ENCODE data around the gene SPRYD7.

SPRYD7 gene, protein sequence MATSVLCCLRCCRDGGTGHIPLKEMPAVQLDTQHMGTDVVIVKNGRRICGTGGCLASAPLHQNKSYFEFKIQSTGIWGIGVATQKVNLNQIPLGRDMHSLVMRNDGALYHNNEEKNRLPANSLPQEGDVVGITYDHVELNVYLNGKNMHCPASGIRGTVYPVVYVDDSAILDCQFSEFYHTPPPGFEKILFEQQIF

DNA sequence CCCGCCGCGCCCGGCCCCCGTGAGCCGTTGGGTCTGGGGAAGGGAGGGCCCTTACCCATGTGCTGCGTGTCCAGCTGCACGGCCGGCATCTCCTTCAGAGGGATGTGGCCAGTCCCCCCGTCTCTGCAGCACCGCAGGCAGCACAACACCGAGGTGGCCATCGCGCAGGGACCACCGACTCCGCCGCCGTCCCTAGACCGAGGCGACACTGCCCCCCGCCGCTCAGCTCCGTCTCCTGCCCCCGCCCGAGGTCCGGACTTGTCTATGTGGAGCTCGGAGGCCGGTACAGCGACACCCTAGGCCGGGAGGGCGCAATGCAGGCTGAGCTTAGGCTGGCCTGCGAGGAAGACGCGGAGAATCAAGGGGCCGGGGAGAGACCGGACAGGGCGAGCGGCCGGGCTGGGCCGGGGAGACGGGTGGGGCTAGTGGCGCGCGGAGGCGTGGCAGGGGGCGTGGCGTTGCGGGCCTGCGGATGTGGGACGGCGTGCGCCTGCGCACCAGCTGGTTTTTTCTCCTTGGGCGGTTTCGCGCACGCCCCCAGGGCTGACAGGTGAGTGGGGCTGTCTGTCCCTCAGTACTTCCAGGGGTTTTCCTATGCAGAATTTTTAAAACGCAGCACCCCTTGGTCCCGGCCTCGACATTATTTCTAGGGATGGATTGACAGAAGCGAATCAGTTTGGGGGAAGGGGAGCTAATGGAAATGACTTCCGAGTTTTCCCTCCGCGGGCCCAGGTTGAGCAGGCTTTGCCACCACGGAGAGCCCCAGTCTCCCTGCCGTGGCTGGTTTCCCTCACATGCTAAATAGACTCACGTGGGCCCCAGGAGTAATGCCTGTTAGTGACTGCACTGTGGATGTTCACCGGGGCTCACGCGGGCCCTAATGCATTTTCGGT, at the start of gene SPRYD7:
Gene SPRYD7 (minus strand): TSS at position 266 of the 893 bp plus-strand sequence. CDS start 105 bp downstream, at position 161.
- peak within 1 kb of the TSS; percentile 97 for H3K4me3 ChIP-seq (replicated peaks; ENCODE audit: low read depth, low read length)
- no peaks in the 10 kb centered on the region for H3K27me3 ChIP-seq (replicated peaks; ENCODE audit: control insufficient read depth, insufficient read depth, low read length)
- H3K36me3 ChIP-seq (ENCODE audit: control insufficient read depth, insufficient read depth, low read length), result no peaks in the 10 kb centered on the region
- peak; percentile 97 for DNase-seq (ENCODE audit: extremely low read depth, insufficient read length)
- TF ChIP-seq, protein P1, sequence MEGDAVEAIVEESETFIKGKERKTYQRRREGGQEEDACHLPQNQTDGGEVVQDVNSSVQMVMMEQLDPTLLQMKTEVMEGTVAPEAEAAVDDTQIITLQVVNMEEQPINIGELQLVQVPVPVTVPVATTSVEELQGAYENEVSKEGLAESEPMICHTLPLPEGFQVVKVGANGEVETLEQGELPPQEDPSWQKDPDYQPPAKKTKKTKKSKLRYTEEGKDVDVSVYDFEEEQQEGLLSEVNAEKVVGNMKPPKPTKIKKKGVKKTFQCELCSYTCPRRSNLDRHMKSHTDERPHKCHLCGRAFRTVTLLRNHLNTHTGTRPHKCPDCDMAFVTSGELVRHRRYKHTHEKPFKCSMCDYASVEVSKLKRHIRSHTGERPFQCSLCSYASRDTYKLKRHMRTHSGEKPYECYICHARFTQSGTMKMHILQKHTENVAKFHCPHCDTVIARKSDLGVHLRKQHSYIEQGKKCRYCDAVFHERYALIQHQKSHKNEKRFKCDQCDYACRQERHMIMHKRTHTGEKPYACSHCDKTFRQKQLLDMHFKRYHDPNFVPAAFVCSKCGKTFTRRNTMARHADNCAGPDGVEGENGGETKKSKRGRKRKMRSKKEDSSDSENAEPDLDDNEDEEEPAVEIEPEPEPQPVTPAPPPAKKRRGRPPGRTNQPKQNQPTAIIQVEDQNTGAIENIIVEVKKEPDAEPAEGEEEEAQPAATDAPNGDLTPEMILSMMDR (IDR thresholded peaks at IDR 0.05; ENCODE audit: insufficient read depth, low read length, poor library complexity, severe bottlenecking), result peak; percentile 95

DNA sequence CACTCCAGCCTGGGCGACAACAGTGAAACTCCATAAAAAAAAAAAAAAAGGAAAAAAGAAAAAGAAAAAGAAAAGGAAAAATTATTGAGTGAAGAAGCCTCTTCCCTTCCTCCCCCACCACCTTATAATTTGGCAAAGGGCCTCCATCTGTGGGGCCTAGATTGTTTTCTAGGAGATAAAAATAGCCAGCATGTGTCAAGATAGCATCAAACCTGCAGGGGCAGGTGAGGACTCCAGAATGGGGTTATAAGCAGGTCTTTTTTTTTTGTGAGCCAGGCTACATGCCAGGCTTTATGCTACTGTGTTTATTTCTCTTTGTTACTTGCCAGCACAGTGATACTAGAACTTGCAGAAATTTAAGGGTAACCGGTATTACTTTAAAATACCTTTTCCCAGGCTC, 49.0 kb upstream of the SPRYD7 start:
- Histone ChIP-seq H3K4me3 (replicated peaks; ENCODE audit: low read depth, low read length) (no peak overlapping the region), H3K36me3 (ENCODE audit: control insufficient read depth, insufficient read depth, low read length) (no peaks in the 10 kb centered on the region; the same call in 1 of the 2 replicates), H3K27me3 (replicated peaks; ENCODE audit: control insufficient read depth, insufficient read depth, low read length) (no peaks in the 10 kb centered on the region)
- TF ChIP-seq, protein P1 (IDR thresholded peaks at IDR 0.05; ENCODE audit: insufficient read depth, low read length, poor library complexity, severe bottlenecking), result no peak
- DNase-seq (ENCODE audit: extremely low read depth, insufficient read length), result no peak

DNA sequence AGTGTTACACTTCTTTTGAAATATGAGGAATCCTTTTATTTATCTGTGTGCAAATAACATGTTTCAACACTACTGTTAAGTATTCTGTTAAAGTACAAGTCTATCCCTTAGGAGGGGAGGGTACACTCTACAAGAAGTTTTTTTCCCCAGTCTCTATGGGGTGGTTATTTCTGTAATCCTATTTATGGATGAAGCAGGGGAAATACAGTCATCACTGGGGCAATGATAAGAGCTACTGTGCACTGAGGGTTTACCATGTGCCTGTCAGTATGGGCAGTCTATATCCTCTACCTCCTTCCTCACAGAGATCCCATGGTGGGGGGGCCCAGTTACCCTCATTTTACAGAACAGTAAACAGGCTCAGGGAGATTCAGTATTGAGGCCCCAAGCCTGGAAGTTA, 44.1 kb upstream of the SPRYD7 start:
- H3K4me3 ChIP-seq (replicated peaks; ENCODE audit: low read depth, low read length), result no peak overlapping the region
- no peak for DNase-seq (ENCODE audit: extremely low read depth, insufficient read length)
- TF ChIP-seq, protein P1 (IDR thresholded peaks at IDR 0.05; ENCODE audit: insufficient read depth, low read length, poor library complexity, severe bottlenecking), result no peak
- no peaks in the 10 kb centered on the region for H3K27me3 ChIP-seq (replicated peaks; ENCODE audit: control insufficient read depth, insufficient read depth, low read length)
- no peaks in the 10 kb centered on the region for H3K36me3 ChIP-seq (ENCODE audit: control insufficient read depth, insufficient read depth, low read length)

DNA sequence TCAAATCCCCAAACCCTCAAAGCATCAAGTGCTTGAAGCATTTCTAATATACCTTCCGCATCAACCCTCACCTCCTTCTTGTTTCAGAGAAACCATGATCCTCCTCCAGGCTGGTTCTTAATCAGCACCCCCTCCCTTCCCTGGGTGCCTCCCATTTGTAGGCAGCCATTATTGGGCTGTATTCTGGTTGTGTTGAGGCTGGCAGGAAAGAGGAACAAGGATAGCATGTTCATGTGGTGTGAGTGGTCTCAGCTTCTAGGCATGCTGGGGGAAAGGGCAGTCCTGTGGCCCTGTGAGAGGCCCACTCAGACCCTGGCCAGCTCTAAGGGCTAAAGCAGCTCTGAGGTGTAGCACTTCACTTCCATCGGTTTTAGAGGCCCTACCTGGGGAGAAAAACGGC, 41.9 kb upstream of the SPRYD7 start:
- DNase-seq (ENCODE audit: extremely low read depth, insufficient read length), result no peak
- no peaks in the 10 kb centered on the region for H3K27me3 ChIP-seq (replicated peaks; ENCODE audit: control insufficient read depth, insufficient read depth, low read length)
- H3K36me3 ChIP-seq (ENCODE audit: control insufficient read depth, insufficient read depth, low read length), result no peaks in the 10 kb centered on the region
- TF ChIP-seq, protein P1 (IDR thresholded peaks at IDR 0.05; ENCODE audit: insufficient read depth, low read length, poor library complexity, severe bottlenecking), result no peak
- no peak overlapping the region for H3K4me3 ChIP-seq (replicated peaks; ENCODE audit: low read depth, low read length)

DNA sequence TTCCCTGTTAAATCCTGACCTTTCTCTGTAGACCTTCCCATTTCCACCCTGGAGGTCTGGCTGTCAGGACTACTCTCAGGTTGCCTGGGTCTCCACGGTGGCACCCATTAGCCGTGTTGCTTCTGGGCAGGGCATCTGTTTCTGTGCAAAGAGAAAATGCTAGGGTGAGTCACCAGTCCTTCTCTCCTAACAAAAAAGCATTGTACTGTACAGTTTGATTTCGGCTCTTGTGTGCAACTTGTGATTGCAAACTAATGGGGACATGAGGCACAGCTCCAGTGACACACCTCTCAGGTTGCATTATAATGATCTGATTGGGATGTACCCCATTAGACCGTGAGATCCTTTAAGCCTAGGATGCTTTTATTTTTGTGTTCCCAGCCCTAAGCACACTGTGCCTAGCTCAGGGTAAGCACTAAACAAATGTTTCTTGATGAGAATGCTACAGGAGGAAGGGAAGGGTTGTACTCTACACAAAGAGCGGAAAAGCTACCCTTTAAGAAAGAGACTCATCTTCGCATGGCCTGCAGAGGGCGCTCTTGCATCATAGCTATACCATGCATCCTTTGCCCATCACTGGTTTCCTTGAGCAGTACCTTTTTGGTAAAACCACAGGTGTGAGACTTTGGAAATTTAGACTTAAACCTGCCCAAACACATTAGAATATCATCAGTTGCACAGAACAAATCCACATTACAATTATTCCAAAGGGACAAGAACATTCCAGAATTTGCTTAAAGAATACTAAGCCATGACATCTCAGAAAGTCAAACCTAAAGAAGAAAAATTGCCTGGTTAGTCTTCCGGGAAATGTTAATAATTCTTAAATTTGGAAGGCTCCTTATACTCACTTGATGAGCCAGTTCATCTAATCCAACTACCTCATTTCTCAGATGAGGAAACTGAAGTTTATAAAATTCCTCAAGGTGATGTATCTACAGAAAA, 40.4 kb upstream of the SPRYD7 start:
- TF ChIP-seq, protein P1 (IDR thresholded peaks at IDR 0.05; ENCODE audit: insufficient read depth, low read length, poor library complexity, severe bottlenecking), result peak; percentile 81
- no peaks in the 10 kb centered on the region for H3K27me3 ChIP-seq (replicated peaks; ENCODE audit: control insufficient read depth, insufficient read depth, low read length)
- H3K4me3 ChIP-seq (replicated peaks; ENCODE audit: low read depth, low read length), result no peak overlapping the region
- DNase-seq (ENCODE audit: extremely low read depth, insufficient read length), result no peak
- H3K36me3 ChIP-seq (ENCODE audit: control insufficient read depth, insufficient read depth, low read length), result no peaks in the 10 kb centered on the region
